Osteoblast (primary cell): ENCODE measurements around the gene VTI1A. TPM values are rescaled to one million over a fixed set of nuclear protein-coding genes. Genes with fewer than 3 reads are reported as not detected.

Source experiments
- DNase-seq: peaks from one replicate; pipeline ENCODE4 v3.0.0; 2011; ENCODE audit warnings: low spot score, mixed read lengths; ENCODE audit not compliant: insufficient read length; ENCODE audit errors: missing footprints
- H2AFZ ChIP-seq: 2 replicates; pipeline ENCODE4 v1.6.0; 2011; ENCODE audit warnings: mild to moderate bottlenecking, low read length
- H3K27ac ChIP-seq: 2 replicates; pipeline ENCODE4 v1.5.1; 2011; ENCODE audit warnings: mild to moderate bottlenecking, low read depth, low read length, moderate library complexity
- H3K27me3 ChIP-seq: 2 replicates; pipeline ENCODE4 v1.6.0; 2012; ENCODE audit warnings: mild to moderate bottlenecking, control low read depth, inconsistent platforms, low read length, moderate library complexity; ENCODE audit not compliant: insufficient read depth
- H3K36me3 ChIP-seq: 2 replicates; pipeline ENCODE4 v1.5.1; 2011; ENCODE audit warnings: mild to moderate bottlenecking, low read length, control low read depth, moderate library complexity; ENCODE audit not compliant: insufficient read depth
- H3K4me1 ChIP-seq: 2 replicates; pipeline ENCODE4 v1.5.1; 2011; ENCODE audit warnings: mild to moderate bottlenecking, low read length, control low read depth, moderate library complexity; ENCODE audit not compliant: insufficient read depth
- H3K4me2 ChIP-seq: 2 replicates; pipeline ENCODE4 v1.6.0; 2011; ENCODE audit warnings: mild to moderate bottlenecking, low read length; ENCODE audit not compliant: insufficient read depth
- H3K4me3 ChIP-seq: fragments of 200-600 bp; sonication (generic); 3 replicates; pipeline ENCODE4 v1.5.1; 2012; ENCODE audit warnings: mild to moderate bottlenecking, low read length, inconsistent platforms; ENCODE audit not compliant: insufficient read depth
- H3K79me2 ChIP-seq: 2 replicates; pipeline ENCODE4 v1.6.0; 2012; ENCODE audit warnings: mild to moderate bottlenecking, low read length, control low read depth, inconsistent platforms; ENCODE audit not compliant: insufficient read depth
- H3K9me3 ChIP-seq: 2 replicates; pipeline ENCODE4 v1.5.1; 2011; ENCODE audit warnings: low read depth, low read length, control low read depth
- H4K20me1 ChIP-seq: 2 replicates; pipeline ENCODE4 v1.6.0; 2012; ENCODE audit warnings: mild to moderate bottlenecking, low read length, control low read depth; ENCODE audit not compliant: insufficient read depth
- CTCF ChIP-seq: IDR thresholded peaks from 2 replicates; pipeline ENCODE4 v1.5.1; 2011; ENCODE audit warnings: mild to moderate bottlenecking, low read depth, low read length, moderate library complexity; ENCODE audit errors: extremely low read depth
- total RNA-seq: library from RNA; depleted of rRNA; stranded (reverse); fragments of >200 nt; gene quantifications from 2 replicates; pipeline ENCODE4 v1.2.3, GENCODE V29; 2012

Gene VTI1A
- total RNA-seq, 1 donor, result 34.7 TPM

DNA sequence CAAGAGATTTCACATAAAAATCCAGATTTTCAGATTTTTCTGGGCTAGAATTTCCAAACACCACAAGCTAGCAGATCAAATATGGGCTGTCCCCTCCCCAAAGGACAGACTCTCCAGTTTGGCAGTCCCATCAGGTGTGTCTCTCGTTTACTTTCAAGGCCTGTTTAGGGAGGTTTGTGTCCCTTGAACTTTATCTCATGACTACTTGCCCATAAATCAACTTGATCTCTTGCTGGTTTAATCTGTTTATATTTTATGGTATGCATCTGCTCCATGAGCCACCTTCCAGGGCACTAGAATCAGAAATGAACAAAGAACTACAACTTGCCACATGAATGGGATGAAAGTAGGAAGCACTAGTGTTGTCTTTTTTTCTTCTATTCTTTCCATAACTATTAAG is 5.5 kb upstream of the VTI1A start:
- TF ChIP-seq CTCF, result no peak
- Histone ChIP-seq H3K27me3 (no peaks in the 10 kb centered on the region), H2AFZ (no peak overlapping the region), H3K4me2 (no peak overlapping the region), H3K9me3 (no peaks in the 10 kb centered on the region), H3K36me3 (peaks cover 64% of the 10 kb centered on the region), H3K4me3 (no peak overlapping the region), H3K79me2 (peaks cover 25% of the 10 kb centered on the region), H3K4me1 (peaks cover 8% of the 10 kb centered on the region), H3K27ac (no peak overlapping the region), H4K20me1 (no peaks in the 10 kb centered on the region)
- no peak for DNase-seq

GRCh38 chr10:112442063-112442462 is 5.0 kb upstream of the VTI1A start:
- H3K36me3 ChIP-seq, result peaks cover 60% of the 10 kb centered on the region

GRCh38 chr10:112446055-112446854 is 760 bp upstream of the VTI1A start:
- peaks cover 66% of the 10 kb centered on the region for H3K79me2 ChIP-seq
- TF ChIP-seq CTCF, result no peak
- peaks cover 35% of the 10 kb centered on the region for H3K36me3 ChIP-seq
- H3K4me1 ChIP-seq, result peaks cover 15% of the 10 kb centered on the region
- H3K4me3 ChIP-seq, result peak overlapping the region; percentile 84
- H3K9me3 ChIP-seq, result no peaks in the 10 kb centered on the region
- peak overlapping the region; percentile 94 for H3K27ac ChIP-seq
- no peaks in the 10 kb centered on the region for H3K27me3 ChIP-seq
- peak; percentile 73 for DNase-seq
- H2AFZ ChIP-seq, result peak overlapping the region; percentile 92
- H3K4me2 ChIP-seq, result peak overlapping the region; percentile 92
- no peaks in the 10 kb centered on the region for H4K20me1 ChIP-seq

More at GRCh38 chr10:112442063-112442462, 5.0 kb upstream of the VTI1A start:
- Histone ChIP-seq H2AFZ (no peak overlapping the region), H3K9me3 (no peaks in the 10 kb centered on the region), H3K4me2 (no peak overlapping the region), H4K20me1 (no peaks in the 10 kb centered on the region), H3K27ac (no peak overlapping the region), H3K4me1 (peaks cover 8% of the 10 kb centered on the region), H3K4me3 (no peak overlapping the region), H3K27me3 (no peaks in the 10 kb centered on the region), H3K79me2 (peaks cover 27% of the 10 kb centered on the region)
- DNase-seq, result no peak
- no peak for TF ChIP-seq CTCF

DNA sequence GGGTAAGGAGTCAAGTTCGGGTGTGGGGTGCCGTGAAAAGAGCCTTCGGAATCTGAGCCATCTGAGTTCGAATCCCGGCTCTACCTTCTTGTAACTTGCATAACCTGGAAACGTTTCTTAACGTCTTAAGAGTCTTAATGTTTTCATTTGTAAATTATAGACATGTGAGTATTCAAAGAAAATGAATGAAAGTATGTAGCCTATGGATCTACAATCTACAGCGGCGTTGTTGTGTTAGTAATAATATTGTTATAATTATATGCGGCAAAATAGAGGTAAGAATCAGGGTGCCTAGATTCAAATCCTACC is 559 bp downstream of the VTI1A start:
- Histone ChIP-seq H3K4me2 (peak overlapping the region; percentile 92), H3K79me2 (peaks cover 73% of the 10 kb centered on the region), H3K27me3 (no peaks in the 10 kb centered on the region), H4K20me1 (no peaks in the 10 kb centered on the region), H2AFZ (peak overlapping the region; percentile 92), H3K4me1 (peaks cover 15% of the 10 kb centered on the region), H3K4me3 (peak overlapping the region; percentile 84), H3K27ac (peak overlapping the region; percentile 94), H3K36me3 (peaks cover 22% of the 10 kb centered on the region), H3K9me3 (no peaks in the 10 kb centered on the region)
- DNase-seq, result no peak
- TF ChIP-seq CTCF, result no peak
